ENCODE data around the gene RDH8.

RDH8 gene

GRCh38 chr19:10044390-10044789 lies 31.1 kb downstream of the RDH8 start:
- no peak for TF ChIP-seq CTCF (IDR thresholded peaks at IDR 0.05; ENCODE audit: low read length, missing control alignments)
- no peak for DNase-seq (ENCODE audit: low read depth)
- no peak overlapping the region for H3K4me3 ChIP-seq (replicated peaks; ENCODE audit: low read depth, low read length)

GRCh38 chr19:10045371-10045770 lies 32.1 kb downstream of the RDH8 start:
- no peak for TF ChIP-seq CTCF (IDR thresholded peaks at IDR 0.05; ENCODE audit: low read length, missing control alignments)
- H3K4me3 ChIP-seq (replicated peaks; ENCODE audit: low read depth, low read length) = no peak overlapping the region
- no peak for DNase-seq (ENCODE audit: low read depth)

- DNase-seq (ENCODE audit: low read depth) = no peak
- H3K4me3 ChIP-seq (replicated peaks; ENCODE audit: low read depth, low read length) = no peak overlapping the region
- no peak for TF ChIP-seq CTCF (IDR thresholded peaks at IDR 0.05; ENCODE audit: low read length, missing control alignments)
Observed at GRCh38 chr19:10049626-10050025, 36.3 kb downstream of the RDH8 start.

- H3K4me3 ChIP-seq (replicated peaks; ENCODE audit: low read depth, low read length) = no peak overlapping the region
- TF ChIP-seq CTCF (IDR thresholded peaks at IDR 0.05; ENCODE audit: low read length, missing control alignments) = no peak
- no peak for DNase-seq (ENCODE audit: low read depth)
Observed at GRCh38 chr19:10052602-10053360, 39.5 kb downstream of the RDH8 start.

GRCh38 chr19:10061717-10062310 lies 48.5 kb downstream of the RDH8 start:
- no peak overlapping the region for H3K4me3 ChIP-seq (replicated peaks; ENCODE audit: low read depth, low read length)
- TF ChIP-seq CTCF (IDR thresholded peaks at IDR 0.05; ENCODE audit: low read length, missing control alignments) = no peak
- DNase-seq (ENCODE audit: low read depth) = no peak

- TF ChIP-seq CTCF (IDR thresholded peaks at IDR 0.05; ENCODE audit: low read length, missing control alignments) = no peak
- no peak for DNase-seq (ENCODE audit: low read depth)
- H3K4me3 ChIP-seq (replicated peaks; ENCODE audit: low read depth, low read length) = no peak overlapping the region
Observed at GRCh38 chr19:10068205-10068604, 54.9 kb downstream of the RDH8 start.

- no peak for TF ChIP-seq CTCF (IDR thresholded peaks at IDR 0.05; ENCODE audit: low read length, missing control alignments)
- DNase-seq (ENCODE audit: low read depth) = no peak
- no peak overlapping the region for H3K4me3 ChIP-seq (replicated peaks; ENCODE audit: low read depth, low read length)
Observed at GRCh38 chr19:10069046-10069445, 55.8 kb downstream of the RDH8 start.

Measured in fibroblast of pulmonary artery (primary cell).